Hypothalamus (tissue), 51 donors: ENCODE data around the gene MDFIC.

ENCODE experiments used
- DNase-seq, 51 donors: peaks; one replicate each; lab custom pipeline; 2025; lab: John Stamatoyannopoulos, UW

The MDFIC gene

DNA sequence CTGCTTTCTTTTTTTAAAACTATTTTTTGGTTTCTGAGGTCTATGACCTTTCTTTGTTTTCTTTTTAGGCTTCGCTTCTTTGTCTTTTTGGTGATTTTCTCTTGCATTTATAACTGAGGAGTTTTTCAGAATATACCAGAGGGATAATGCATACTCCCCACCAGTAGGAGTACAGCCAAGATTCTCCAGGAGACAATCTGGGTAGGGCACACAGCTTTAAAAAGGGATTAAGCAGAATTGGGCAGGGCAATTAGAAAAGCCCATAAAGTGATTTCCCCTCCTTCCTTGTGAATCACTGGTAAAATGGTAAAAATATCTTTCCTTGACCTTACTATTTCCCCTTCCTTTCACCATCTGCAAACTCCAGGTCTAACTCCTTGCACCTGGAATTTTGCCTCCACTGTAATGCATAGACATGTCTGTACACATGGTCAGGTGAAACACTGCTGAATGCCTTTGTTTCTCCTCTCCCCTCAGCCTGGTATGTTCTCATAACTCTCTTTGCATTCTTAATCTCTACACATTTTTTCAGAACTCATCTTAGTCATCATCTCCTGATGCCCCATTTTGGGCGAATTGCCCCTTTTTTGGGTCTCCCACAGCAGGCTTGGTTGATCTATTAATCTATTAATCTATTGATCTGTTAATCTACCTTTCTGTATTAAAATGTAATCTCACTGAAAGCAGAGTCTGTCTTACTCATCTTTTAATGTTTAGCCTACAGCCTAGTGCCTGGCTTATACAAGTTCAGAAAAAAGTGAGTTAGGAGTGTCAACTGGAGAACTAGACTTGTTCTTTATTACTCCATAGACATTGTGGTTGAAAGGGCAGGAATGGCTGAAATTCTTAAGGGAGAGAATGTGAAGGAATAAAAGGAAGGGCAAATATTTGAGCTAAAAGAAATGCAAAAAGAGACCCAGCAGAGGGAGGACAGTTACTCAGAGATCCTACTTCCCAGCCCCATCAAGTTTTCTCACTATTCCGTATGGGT, 64.6 kb downstream of the MDFIC start:
- DNase-seq = no peak

- DNase-seq = no peak
These were observed 66.1 kb downstream of the MDFIC start for GRCh38 chr7:114988026-114988425.

DNA sequence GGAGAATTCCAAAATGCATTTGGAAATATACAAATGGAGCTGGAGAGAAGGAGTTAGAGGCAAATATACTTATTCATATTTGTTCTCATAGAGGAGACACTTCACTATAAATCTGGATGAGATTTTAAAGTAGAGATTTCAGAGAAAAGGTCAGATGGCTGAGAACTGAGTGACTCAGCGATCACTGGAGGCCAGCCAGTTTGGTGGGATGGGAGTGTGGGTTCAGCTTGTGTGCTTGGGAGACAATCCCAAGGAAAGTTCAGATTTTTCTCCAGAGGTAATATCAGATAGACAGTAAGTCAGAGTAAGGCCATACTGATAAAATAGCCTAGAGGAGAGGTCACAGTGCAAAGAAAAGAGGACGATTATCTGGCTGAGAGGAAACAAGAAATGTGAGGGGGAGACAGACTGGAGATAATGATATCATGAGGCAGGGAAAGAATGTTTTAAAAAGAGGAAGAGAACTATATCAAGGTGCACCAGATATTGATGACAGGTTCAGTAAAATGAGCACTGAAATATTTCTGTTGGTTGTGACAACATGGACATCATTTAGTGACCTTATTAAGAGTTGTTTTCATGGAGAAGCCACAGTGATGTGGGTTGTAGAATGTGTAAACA, 67.0 kb downstream of the MDFIC start:
- DNase-seq = no peak

GRCh38 chr7:114989531-114989930, 67.6 kb downstream of the MDFIC start:
- no peak for DNase-seq

GRCh38 chr7:114997487-114998404, 75.9 kb downstream of the MDFIC start:
- DNase-seq = no peak

DNA sequence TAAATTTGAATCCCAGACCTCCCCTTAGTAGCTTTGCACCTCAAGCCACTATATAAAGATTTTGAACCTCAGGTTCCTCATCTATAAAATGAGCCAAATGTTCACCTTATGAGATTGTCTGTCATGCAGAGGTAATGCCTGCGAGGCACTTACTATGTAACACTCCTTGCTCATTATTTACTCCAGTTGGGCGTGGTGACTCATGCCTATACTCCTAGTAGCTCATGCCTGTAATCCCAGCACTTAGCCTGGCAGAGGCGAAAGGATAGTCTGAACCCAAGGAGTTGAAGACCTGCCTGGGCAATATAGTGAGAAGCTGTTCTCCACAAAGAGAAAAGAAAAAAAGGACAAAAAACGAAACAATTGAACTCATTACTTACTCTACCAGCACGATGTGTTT, 82.2 kb downstream of the MDFIC start:
- DNase-seq = no peak

DNA sequence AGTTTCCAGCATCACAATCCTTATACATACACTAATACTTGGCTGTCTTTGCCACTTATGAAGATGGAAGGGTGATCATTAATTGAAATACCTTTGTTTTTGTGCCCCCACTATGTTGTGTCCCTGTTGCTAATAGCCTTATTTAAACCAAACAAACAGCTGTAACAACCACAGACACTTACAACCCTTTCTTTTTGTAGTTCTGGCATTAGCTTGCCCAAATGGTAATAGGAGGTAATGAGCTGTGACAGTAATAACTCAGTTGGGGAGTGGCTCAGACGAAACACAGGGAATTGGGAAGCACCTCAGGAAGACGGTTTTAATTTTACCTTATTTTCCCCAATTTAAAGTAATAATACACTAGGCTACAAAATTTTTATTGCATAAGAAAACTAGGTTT, 83.4 kb downstream of the MDFIC start:
- no peak for DNase-seq

- DNase-seq = no peak
These were observed 84.1 kb downstream of the MDFIC start for GRCh38 chr7:115005953-115006352.

- DNase-seq = no peak
These were observed 85.9 kb downstream of the MDFIC start for GRCh38 chr7:115007751-115008150.

- DNase-seq = peak in 14 of 51 donors; percentile 1 to 46 (median 4)
These were observed 86.7 kb downstream of the MDFIC start for GRCh38 chr7:115008465-115009114.

- no peak for DNase-seq
These were observed 87.2 kb downstream of the MDFIC start for GRCh38 chr7:115009139-115009538.

- DNase-seq = no peak
These were observed 88.0 kb downstream of the MDFIC start for GRCh38 chr7:115009736-115010440.

GRCh38 chr7:115010441-115010820, 88.5 kb downstream of the MDFIC start:
- no peak for DNase-seq

DNA sequence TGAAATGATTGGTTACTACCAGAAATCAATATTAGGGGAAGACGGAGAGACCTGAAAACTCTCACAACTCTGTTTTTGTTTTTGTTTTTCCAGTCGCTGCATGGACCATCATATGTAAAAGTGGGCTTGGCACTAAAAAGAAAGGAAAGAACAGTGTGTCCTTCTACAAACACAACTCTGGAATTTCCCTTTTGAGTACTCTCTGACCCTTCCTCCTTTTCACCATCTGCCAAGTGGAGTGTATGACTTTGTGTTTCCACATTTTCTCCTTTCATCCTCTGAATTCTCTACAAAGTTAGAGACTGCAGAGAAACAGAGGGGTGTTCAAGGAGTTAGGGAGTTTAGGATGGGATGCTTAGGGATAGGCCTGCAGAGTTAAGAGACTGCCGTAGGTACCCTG, 92.0 kb downstream of the MDFIC start:
- DNase-seq = no peak

GRCh38 chr7:115014794-115015193, 92.9 kb downstream of the MDFIC start:
- DNase-seq = no peak

DNA sequence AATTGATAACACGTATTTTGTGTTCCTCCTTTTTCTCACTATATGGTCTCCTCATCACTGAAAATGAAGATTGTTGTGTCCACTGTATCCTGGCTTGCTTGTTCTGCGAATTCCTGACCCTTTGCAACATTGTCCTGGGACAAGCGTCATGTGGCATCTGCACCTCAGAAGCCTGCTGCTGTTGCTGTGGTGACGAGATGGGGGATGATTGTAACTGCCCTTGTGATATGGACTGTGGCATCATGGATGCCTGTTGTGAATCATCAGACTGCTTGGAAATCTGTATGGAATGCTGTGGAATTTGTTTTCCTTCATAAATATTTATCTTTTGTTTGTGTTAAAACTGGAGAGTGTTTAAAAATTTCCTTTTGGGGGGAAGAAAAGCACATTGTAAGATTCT, 93.7 kb downstream of the MDFIC start:
- DNase-seq = no peak

DNA sequence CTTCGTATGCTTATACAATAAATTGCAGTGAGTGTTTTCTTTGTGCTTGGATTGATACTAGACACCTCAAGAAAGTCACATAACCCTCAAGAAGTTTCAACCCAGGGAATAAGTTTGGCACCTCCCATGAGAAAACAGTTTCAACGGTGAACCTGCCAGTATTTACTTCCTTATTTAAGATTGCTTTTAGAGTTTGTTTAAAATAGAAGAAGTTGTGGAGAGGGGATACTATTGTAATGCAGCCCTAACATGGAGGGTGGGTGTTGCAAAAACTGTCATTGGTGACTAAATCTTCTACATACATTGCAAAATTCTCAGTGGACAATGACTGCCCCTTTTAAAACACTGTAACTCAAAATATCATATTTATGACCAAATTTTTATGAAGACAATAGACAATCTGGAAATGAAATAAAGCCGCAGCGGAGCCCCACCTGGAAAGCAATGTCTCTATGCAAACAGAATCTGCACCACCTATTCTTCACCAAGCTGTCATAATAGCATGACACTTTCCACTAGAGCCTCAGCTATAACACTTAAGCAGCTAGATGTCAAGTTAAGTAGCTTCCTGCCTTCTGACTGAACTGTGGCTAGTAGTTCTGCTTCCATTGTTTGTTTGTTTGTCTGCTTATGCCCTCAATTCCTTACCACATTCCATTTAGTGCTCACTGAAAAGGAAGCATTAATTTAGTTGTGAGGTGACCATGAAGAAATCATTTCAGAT, 98.2 kb downstream of the MDFIC start:
- no peak for DNase-seq

- no peak for DNase-seq
These were observed 101.3 kb downstream of the MDFIC start for GRCh38 chr7:115023219-115023618.

- DNase-seq = no peak
These were observed 102.4 kb downstream of the MDFIC start for GRCh38 chr7:115024276-115024675.
